WTC11 (cell line): Measurements from ENCODE around the gene SP2. TPM values are rescaled to one million over a fixed set of nuclear protein-coding genes. Genes with fewer than 3 reads are reported as not detected.

Source experiments
- ATAC-seq: fragments of 200-7000 bp; cut with Tn5 transposase; 2 replicates; pipeline ENCODE4 v1.10.0; 2021; ENCODE audit warnings: mild to moderate bottlenecking, moderate library complexity
- CTCF ChIA-PET: fragments of 300-600 bp; sonication (Branson Sonifier 250); formaldehyde crosslinking; loops from one replicate; lab custom pipeline; 2021; ENCODE audit warnings: antibody characterized with exemption; lab: Charles Lee
- POLR2A ChIA-PET: fragments of 350-600 bp; sonication (Branson Sonifier 250); formaldehyde crosslinking; loops from one replicate; lab custom pipeline; 2021; ENCODE audit warnings: antibody characterized with exemption; lab: Charles Lee
- DNase-seq: peaks from one replicate; pipeline ENCODE4 v3.0.0; 2021; ENCODE audit warnings: low spot score
- H3K27ac Mint-ChIP-seq: 2 replicates; pipeline ENCODE4 v1.8.0; 2021; ENCODE audit warnings: mixed read lengths
- H3K27me3 Mint-ChIP-seq: 2 replicates; pipeline ENCODE4 v1.8.0; 2021; ENCODE audit warnings: low read depth, mild to moderate bottlenecking, moderate library complexity, mixed read lengths
- H3K36me3 Mint-ChIP-seq: 2 replicates; pipeline ENCODE4 v1.8.0; 2021; ENCODE audit warnings: mixed read lengths
- H3K4me1 Mint-ChIP-seq: 2 replicates; pipeline ENCODE4 v1.8.0; 2022; ENCODE audit warnings: mixed read lengths
- H3K4me3 Mint-ChIP-seq: 2 replicates; pipeline ENCODE4 v1.8.0; 2021; ENCODE audit warnings: mild to moderate bottlenecking, moderate library complexity, mixed read lengths
- H3K9me3 Mint-ChIP-seq: 2 replicates; pipeline ENCODE4 v1.8.0; 2021; ENCODE audit warnings: mixed read lengths
- FOXP1 ChIP-seq: sonication (generic); formaldehyde crosslinking; IDR thresholded peaks from 2 replicates; pipeline ENCODE4 v1.8.0; 2022; ENCODE audit warnings: missing genetic modification reagents, mild to moderate bottlenecking, moderate library complexity, borderline replicate concordance
- GTF2I ChIP-seq: fragments of 250-450 bp; sonication (Bioruptor Pico); conservative IDR thresholded peaks from 2 replicates; pipeline ENCODE4 v1.4.0; 2021; ENCODE audit warnings: mild to moderate bottlenecking
- MXD4 ChIP-seq: fragments of 250-450 bp; sonication (Bioruptor Pico); IDR thresholded peaks from 2 replicates; pipeline ENCODE4 v1.8.0; 2021; ENCODE audit warnings: mild to moderate bottlenecking, moderate library complexity, borderline replicate concordance
- NFYB ChIP-seq: sonication (generic); formaldehyde crosslinking; conservative IDR thresholded peaks from 2 replicates; pipeline ENCODE4 v1.8.0; 2022; ENCODE audit warnings: low read depth, missing genetic modification reagents
- SMAD3 ChIP-seq: sonication (generic); formaldehyde crosslinking; IDR thresholded peaks from 2 replicates; pipeline ENCODE4 v1.8.0; 2022; ENCODE audit warnings: missing genetic modification reagents, mild to moderate bottlenecking, borderline replicate concordance
- SMAD4 ChIP-seq: sonication (generic); formaldehyde crosslinking; IDR thresholded peaks from 2 replicates; pipeline ENCODE4 v1.8.0; 2022; ENCODE audit warnings: mild to moderate bottlenecking, missing genetic modification reagents
- TEAD1 ChIP-seq: sonication (generic); formaldehyde crosslinking; IDR thresholded peaks from 2 replicates; pipeline ENCODE4 v1.8.0; 2022; ENCODE audit warnings: mild to moderate bottlenecking, missing genetic modification reagents
- ZBTB21 ChIP-seq: sonication (generic); formaldehyde crosslinking; IDR thresholded peaks from 2 replicates; pipeline ENCODE4 v1.8.1; 2023; ENCODE audit warnings: mild to moderate bottlenecking, missing genetic modification reagents, borderline replicate concordance
- ZNF219 ChIP-seq: sonication (generic); formaldehyde crosslinking; IDR thresholded peaks from 2 replicates; pipeline ENCODE4 v1.8.0; 2023; ENCODE audit warnings: missing genetic modification reagents, mild to moderate bottlenecking, borderline replicate concordance
- ZNF263 ChIP-seq: sonication (generic); formaldehyde crosslinking; IDR thresholded peaks from 2 replicates; pipeline ENCODE4 v1.8.1; 2022; ENCODE audit warnings: low read depth, mild to moderate bottlenecking, moderate library complexity, missing genetic modification reagents
- ZNF671 ChIP-seq: fragments of 250-450 bp; sonication (Bioruptor Pico); IDR thresholded peaks from 2 replicates; pipeline ENCODE4 v1.8.0; 2021; ENCODE audit warnings: mild to moderate bottlenecking
- total RNA-seq: library from RNA; stranded (reverse); gene quantifications from 3 replicates; pipeline ENCODE4 v1.2.3, GENCODE V29; 2021
- TF ChIP-seq, protein P1 (sequence below): sonication (generic); formaldehyde crosslinking; IDR thresholded peaks from 2 replicates; pipeline ENCODE4 v1.8.0; 2023; ENCODE audit warnings: missing genetic modification reagents, mild to moderate bottlenecking, borderline replicate concordance
- TF ChIP-seq, protein P2 (sequence below): sonication (generic); formaldehyde crosslinking; IDR thresholded peaks from 2 replicates; pipeline ENCODE4 v1.8.1; 2023; ENCODE audit warnings: mild to moderate bottlenecking, missing genetic modification reagents, moderate library complexity
- TF ChIP-seq, protein P3 (sequence below): sonication (generic); formaldehyde crosslinking; IDR thresholded peaks from 2 replicates; pipeline ENCODE4 v1.8.1; 2022; ENCODE audit warnings: missing genetic modification reagents, borderline replicate concordance
- TF ChIP-seq, protein P4 (sequence below): sonication (generic); formaldehyde crosslinking; IDR thresholded peaks from 2 replicates; pipeline ENCODE4 v1.8.1; 2022; ENCODE audit warnings: mild to moderate bottlenecking, moderate library complexity, missing genetic modification reagents
- TF ChIP-seq, protein P5 (sequence below): sonication (generic); formaldehyde crosslinking; conservative IDR thresholded peaks from 2 replicates; pipeline ENCODE4 v1.8.1; 2023; ENCODE audit warnings: mild to moderate bottlenecking, low read depth, missing genetic modification reagents, moderate library complexity
- TF ChIP-seq, protein P6 (sequence below): sonication (generic); formaldehyde crosslinking; IDR thresholded peaks from 2 replicates; pipeline ENCODE4 v1.8.1; 2023; ENCODE audit warnings: mild to moderate bottlenecking, moderate library complexity, missing genetic modification reagents
- TF ChIP-seq, protein P7 (sequence below): sonication (generic); formaldehyde crosslinking; IDR thresholded peaks from 2 replicates; pipeline ENCODE4 v1.8.0; 2022; ENCODE audit warnings: missing genetic modification reagents

The SP2 gene
- total RNA-seq, 1 experiment from 2014 or later, result 9.9 TPM

DNA sequence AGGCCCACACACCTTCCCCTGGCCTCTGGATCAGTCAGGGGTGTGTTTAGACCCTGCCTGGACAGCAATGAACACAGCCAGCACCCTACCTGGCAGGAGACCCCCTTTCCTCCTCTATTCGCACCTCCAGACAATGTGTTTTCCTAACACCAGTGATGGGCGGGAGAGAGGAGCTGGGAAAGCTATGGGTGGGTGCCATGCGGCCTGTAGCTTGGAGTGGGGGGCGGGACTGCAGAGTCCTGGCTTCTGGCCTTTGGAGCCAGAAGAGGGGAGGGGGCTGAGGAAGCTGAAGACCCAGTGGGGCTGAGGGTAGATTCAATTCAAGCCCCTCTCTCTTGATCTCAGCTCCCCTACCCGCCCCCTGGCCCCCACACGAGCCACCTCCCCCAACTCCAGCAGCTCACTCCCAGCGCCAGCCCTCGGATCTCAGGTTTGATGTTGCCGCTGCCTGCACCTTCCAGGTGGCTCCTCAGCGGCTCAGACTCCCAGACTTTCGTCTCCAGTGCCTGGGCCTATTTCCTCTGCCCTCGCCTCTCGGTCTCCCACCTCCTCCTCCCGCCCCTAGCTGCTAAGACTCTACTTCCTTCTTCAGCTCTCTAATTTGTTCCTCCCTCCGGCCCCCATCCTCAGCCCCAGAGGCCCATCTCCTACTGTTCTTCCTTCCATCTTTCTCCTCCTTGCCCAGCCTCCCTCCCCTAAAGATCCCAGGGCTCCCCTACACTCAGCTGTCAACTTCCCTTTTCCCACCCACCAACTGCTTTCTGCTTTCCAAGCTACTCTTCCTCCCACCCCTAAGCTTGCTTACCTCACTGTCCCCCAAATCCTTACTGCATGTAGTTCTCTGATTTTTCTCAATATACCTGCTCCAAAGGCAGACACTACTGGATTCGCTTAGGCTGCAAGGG, 38.2 kb upstream of the SP2 start:
- peaks cover 42% of the 10 kb centered on the region for H3K4me1 Mint-ChIP-seq
- peaks cover 66% of the 10 kb centered on the region for H3K27me3 Mint-ChIP-seq
- no peaks in the 10 kb centered on the region for H3K9me3 Mint-ChIP-seq
- CTCF ChIA-PET, result interaction anchor here (0.6 to 4.1 kb wide), 10 partner anchors 10 to 160 kb away, joined by 3 to 58 read pairs (median 4); partner anchors contain the start of gene SCRN2
- no peak overlapping the region for H3K27ac Mint-ChIP-seq
- ATAC-seq, result peak; percentile 75
- no peak for DNase-seq
- H3K4me3 Mint-ChIP-seq, result no peak overlapping the region
- no peaks in the 10 kb centered on the region for H3K36me3 Mint-ChIP-seq
- POLR2A ChIA-PET, result interaction anchor here (0.7 kb wide), 1 partner anchor 14 kb away, joined by 3 read pairs; no protein-coding TSS in a partner anchor
- no peak for TF ChIP-seq SMAD3 (CRISPR knock-in tag)
- no peak for TF ChIP-seq MXD4 (CRISPR knock-in tag)
- TF ChIP-seq, protein P1, sequence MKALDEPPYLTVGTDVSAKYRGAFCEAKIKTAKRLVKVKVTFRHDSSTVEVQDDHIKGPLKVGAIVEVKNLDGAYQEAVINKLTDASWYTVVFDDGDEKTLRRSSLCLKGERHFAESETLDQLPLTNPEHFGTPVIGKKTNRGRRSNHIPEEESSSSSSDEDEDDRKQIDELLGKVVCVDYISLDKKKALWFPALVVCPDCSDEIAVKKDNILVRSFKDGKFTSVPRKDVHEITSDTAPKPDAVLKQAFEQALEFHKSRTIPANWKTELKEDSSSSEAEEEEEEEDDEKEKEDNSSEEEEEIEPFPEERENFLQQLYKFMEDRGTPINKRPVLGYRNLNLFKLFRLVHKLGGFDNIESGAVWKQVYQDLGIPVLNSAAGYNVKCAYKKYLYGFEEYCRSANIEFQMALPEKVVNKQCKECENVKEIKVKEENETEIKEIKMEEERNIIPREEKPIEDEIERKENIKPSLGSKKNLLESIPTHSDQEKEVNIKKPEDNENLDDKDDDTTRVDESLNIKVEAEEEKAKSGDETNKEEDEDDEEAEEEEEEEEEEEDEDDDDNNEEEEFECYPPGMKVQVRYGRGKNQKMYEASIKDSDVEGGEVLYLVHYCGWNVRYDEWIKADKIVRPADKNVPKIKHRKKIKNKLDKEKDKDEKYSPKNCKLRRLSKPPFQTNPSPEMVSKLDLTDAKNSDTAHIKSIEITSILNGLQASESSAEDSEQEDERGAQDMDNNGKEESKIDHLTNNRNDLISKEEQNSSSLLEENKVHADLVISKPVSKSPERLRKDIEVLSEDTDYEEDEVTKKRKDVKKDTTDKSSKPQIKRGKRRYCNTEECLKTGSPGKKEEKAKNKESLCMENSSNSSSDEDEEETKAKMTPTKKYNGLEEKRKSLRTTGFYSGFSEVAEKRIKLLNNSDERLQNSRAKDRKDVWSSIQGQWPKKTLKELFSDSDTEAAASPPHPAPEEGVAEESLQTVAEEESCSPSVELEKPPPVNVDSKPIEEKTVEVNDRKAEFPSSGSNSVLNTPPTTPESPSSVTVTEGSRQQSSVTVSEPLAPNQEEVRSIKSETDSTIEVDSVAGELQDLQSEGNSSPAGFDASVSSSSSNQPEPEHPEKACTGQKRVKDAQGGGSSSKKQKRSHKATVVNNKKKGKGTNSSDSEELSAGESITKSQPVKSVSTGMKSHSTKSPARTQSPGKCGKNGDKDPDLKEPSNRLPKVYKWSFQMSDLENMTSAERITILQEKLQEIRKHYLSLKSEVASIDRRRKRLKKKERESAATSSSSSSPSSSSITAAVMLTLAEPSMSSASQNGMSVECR (CRISPR knock-in tag), result no peak
- TF ChIP-seq, protein P2, sequence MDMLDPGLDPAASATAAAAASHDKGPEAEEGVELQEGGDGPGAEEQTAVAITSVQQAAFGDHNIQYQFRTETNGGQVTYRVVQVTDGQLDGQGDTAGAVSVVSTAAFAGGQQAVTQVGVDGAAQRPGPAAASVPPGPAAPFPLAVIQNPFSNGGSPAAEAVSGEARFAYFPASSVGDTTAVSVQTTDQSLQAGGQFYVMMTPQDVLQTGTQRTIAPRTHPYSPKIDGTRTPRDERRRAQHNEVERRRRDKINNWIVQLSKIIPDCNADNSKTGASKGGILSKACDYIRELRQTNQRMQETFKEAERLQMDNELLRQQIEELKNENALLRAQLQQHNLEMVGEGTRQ (CRISPR knock-in tag), result no peak
- TF ChIP-seq, protein P3, sequence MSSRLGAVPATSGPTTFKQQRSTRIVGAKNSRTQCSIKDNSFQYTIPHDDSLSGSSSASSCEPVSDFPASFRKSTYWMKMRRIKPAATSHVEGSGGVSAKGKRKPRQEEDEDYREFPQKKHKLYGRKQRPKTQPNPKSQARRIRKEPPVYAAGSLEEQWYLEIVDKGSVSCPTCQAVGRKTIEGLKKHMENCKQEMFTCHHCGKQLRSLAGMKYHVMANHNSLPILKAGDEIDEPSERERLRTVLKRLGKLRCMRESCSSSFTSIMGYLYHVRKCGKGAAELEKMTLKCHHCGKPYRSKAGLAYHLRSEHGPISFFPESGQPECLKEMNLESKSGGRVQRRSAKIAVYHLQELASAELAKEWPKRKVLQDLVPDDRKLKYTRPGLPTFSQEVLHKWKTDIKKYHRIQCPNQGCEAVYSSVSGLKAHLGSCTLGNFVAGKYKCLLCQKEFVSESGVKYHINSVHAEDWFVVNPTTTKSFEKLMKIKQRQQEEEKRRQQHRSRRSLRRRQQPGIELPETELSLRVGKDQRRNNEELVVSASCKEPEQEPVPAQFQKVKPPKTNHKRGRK (CRISPR knock-in tag), result no peak
- TF ChIP-seq SMAD4 (CRISPR knock-in tag), result no peak
- TF ChIP-seq, protein P4, sequence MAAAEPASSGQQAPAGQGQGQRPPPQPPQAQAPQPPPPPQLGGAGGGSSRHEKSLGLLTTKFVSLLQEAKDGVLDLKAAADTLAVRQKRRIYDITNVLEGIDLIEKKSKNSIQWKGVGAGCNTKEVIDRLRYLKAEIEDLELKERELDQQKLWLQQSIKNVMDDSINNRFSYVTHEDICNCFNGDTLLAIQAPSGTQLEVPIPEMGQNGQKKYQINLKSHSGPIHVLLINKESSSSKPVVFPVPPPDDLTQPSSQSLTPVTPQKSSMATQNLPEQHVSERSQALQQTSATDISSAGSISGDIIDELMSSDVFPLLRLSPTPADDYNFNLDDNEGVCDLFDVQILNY, result no peak
- no peak for TF ChIP-seq TEAD1 (CRISPR knock-in tag)
- TF ChIP-seq, protein P5, sequence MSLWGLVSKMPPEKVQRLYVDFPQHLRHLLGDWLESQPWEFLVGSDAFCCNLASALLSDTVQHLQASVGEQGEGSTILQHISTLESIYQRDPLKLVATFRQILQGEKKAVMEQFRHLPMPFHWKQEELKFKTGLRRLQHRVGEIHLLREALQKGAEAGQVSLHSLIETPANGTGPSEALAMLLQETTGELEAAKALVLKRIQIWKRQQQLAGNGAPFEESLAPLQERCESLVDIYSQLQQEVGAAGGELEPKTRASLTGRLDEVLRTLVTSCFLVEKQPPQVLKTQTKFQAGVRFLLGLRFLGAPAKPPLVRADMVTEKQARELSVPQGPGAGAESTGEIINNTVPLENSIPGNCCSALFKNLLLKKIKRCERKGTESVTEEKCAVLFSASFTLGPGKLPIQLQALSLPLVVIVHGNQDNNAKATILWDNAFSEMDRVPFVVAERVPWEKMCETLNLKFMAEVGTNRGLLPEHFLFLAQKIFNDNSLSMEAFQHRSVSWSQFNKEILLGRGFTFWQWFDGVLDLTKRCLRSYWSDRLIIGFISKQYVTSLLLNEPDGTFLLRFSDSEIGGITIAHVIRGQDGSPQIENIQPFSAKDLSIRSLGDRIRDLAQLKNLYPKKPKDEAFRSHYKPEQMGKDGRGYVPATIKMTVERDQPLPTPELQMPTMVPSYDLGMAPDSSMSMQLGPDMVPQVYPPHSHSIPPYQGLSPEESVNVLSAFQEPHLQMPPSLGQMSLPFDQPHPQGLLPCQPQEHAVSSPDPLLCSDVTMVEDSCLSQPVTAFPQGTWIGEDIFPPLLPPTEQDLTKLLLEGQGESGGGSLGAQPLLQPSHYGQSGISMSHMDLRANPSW, result no peak
- no peak for TF ChIP-seq GTF2I (CRISPR knock-in tag)
- TF ChIP-seq, protein P6, sequence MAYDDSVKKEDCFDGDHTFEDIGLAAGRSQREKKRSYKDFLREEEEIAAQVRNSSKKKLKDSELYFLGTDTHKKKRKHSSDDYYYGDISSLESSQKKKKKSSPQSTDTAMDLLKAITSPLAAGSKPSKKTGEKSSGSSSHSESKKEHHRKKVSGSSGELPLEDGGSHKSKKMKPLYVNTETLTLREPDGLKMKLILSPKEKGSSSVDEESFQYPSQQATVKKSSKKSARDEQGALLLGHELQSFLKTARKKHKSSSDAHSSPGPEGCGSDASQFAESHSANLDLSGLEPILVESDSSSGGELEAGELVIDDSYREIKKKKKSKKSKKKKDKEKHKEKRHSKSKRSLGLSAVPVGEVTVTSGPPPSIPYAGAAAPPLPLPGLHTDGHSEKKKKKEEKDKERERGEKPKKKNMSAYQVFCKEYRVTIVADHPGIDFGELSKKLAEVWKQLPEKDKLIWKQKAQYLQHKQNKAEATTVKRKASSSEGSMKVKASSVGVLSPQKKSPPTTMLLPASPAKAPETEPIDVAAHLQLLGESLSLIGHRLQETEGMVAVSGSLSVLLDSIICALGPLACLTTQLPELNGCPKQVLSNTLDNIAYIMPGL (CRISPR knock-in tag), result no peak
- TF ChIP-seq FOXP1, result no peak
- no peak for TF ChIP-seq ZNF263 (CRISPR knock-in tag)
- TF ChIP-seq, protein P7, sequence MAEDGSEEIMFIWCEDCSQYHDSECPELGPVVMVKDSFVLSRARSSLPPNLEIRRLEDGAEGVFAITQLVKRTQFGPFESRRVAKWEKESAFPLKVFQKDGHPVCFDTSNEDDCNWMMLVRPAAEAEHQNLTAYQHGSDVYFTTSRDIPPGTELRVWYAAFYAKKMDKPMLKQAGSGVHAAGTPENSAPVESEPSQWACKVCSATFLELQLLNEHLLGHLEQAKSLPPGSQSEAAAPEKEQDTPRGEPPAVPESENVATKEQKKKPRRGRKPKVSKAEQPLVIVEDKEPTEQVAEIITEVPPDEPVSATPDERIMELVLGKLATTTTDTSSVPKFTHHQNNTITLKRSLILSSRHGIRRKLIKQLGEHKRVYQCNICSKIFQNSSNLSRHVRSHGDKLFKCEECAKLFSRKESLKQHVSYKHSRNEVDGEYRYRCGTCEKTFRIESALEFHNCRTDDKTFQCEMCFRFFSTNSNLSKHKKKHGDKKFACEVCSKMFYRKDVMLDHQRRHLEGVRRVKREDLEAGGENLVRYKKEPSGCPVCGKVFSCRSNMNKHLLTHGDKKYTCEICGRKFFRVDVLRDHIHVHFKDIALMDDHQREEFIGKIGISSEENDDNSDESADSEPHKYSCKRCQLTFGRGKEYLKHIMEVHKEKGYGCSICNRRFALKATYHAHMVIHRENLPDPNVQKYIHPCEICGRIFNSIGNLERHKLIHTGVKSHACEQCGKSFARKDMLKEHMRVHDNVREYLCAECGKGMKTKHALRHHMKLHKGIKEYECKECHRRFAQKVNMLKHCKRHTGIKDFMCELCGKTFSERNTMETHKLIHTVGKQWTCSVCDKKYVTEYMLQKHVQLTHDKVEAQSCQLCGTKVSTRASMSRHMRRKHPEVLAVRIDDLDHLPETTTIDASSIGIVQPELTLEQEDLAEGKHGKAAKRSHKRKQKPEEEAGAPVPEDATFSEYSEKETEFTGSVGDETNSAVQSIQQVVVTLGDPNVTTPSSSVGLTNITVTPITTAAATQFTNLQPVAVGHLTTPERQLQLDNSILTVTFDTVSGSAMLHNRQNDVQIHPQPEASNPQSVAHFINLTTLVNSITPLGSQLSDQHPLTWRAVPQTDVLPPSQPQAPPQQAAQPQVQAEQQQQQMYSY (CRISPR knock-in tag), result no peak
- TF ChIP-seq ZNF671, result no peak
- no peak for TF ChIP-seq NFYB
- no peak for TF ChIP-seq ZBTB21 (CRISPR knock-in tag)
- TF ChIP-seq ZNF219 (CRISPR knock-in tag), result no peak
